GM19438 (cell line): ENCODE results near the gene HCCS.
"Not testable (repeated sequence)": the region's sequence is repeated elsewhere in the genome, so short reads cannot be mapped to it uniquely, and the experiment has no call there.

ENCODE experiments used
- ATAC-seq: cut with Tn5 transposase; IDR thresholded peaks from one replicate; pipeline ENCODE4 v1.9.1; 2021; ENCODE audit warnings: low read depth; ENCODE audit not compliant: unreplicated experiment

HCCS gene

GRCh38 chrX:11119313-11119943, 8.3 kb downstream of the HCCS start:
- ATAC-seq: no peak

- not testable (repeated sequence) for ATAC-seq
Measured at GRCh38 chrX:11123087-11123486, 12.0 kb downstream of the HCCS start.

- ATAC-seq: no peak
Measured at GRCh38 chrX:11124112-11124511, 13.0 kb downstream of the HCCS start.

GRCh38 chrX:11125060-11125459, 13.9 kb downstream of the HCCS start:
- ATAC-seq: no peak

GRCh38 chrX:11129534-11130105, 18.5 kb downstream of the HCCS start:
- ATAC-seq: no peak

GRCh38 chrX:11130136-11130535, 19.0 kb downstream of the HCCS start:
- ATAC-seq: no peak

GRCh38 chrX:11131146-11131545, 20.0 kb downstream of the HCCS start:
- ATAC-seq: no peak

GRCh38 chrX:11135564-11136185, 24.5 kb downstream of the HCCS start:
- no peak for ATAC-seq

GRCh38 chrX:11137543-11138139, 26.5 kb downstream of the HCCS start:
- no peak for ATAC-seq

GRCh38 chrX:11138498-11139390, 27.6 kb downstream of the HCCS start:
- ATAC-seq: no peak

- ATAC-seq: peak; percentile 74
Measured at GRCh38 chrX:11143931-11144678, 33.0 kb downstream of the HCCS start.

- ATAC-seq: no peak
Measured at GRCh38 chrX:11146411-11146810, 35.3 kb downstream of the HCCS start.

GRCh38 chrX:11148401-11148800, 37.3 kb downstream of the HCCS start:
- no peak for ATAC-seq

GRCh38 chrX:11151799-11152559, 40.8 kb downstream of the HCCS start:
- ATAC-seq: no peak

GRCh38 chrX:11159149-11159548, 48.0 kb downstream of the HCCS start:
- ATAC-seq: no peak

GRCh38 chrX:11164433-11164832, 53.3 kb downstream of the HCCS start:
- no peak for ATAC-seq

GRCh38 chrX:11171956-11172355, 60.8 kb downstream of the HCCS start:
- ATAC-seq: no peak

GRCh38 chrX:11172415-11172814, 61.3 kb downstream of the HCCS start:
- no peak for ATAC-seq
